A673 (cell line): Measurements from ENCODE around the gene EBF4.

Experiments
- EZH2 ChIP-seq: fragments of 200-600 bp; sonication (generic); IDR thresholded peaks from 2 replicates; pipeline ENCODE4 v1.6.1; 2017; ENCODE audit warnings: borderline replicate concordance, low read depth, mild to moderate bottlenecking, mixed read lengths, antibody characterized with exemption, low read length; ENCODE audit not compliant: poor library complexity, severe bottlenecking
- TF ChIP-seq, protein P1 (sequence below): fragments of 300-800, 200-600 bp; sonication (generic); conservative IDR thresholded peaks from 2 replicates; pipeline ENCODE4 v1.5.1; 2017; ENCODE audit warnings: low read depth, mild to moderate bottlenecking, antibody characterized with exemption, low read length, moderate library complexity, mixed read lengths

DNA sequence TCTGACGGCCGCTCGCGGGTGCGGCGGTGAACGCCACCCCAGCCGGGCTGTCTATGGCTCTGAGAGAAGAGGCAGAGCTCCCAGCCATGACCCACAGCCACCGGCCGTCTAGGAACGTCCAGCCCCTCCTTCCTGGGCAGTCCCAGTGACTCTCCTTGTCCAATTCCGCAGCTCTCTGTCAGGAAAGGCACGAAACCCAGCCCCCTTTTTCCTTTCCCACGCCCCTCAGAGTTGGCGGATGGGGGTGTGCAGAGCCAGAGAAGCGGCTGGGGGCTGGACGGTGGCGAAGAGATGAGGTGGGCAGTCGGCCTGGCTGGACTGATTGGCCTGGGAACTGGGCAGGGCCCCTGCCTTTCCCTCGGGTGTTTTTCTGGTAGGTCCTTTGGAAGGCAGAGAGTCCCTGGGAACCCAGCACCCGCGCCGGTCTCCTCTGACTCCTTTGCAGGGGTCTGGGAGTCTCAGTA lies 1.5 kb downstream of the EBF4 start:
- TF ChIP-seq, protein P1, sequence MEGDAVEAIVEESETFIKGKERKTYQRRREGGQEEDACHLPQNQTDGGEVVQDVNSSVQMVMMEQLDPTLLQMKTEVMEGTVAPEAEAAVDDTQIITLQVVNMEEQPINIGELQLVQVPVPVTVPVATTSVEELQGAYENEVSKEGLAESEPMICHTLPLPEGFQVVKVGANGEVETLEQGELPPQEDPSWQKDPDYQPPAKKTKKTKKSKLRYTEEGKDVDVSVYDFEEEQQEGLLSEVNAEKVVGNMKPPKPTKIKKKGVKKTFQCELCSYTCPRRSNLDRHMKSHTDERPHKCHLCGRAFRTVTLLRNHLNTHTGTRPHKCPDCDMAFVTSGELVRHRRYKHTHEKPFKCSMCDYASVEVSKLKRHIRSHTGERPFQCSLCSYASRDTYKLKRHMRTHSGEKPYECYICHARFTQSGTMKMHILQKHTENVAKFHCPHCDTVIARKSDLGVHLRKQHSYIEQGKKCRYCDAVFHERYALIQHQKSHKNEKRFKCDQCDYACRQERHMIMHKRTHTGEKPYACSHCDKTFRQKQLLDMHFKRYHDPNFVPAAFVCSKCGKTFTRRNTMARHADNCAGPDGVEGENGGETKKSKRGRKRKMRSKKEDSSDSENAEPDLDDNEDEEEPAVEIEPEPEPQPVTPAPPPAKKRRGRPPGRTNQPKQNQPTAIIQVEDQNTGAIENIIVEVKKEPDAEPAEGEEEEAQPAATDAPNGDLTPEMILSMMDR = no peak
- TF ChIP-seq EZH2 = peak; percentile 39
